Dendritic cell treated with granulocyte-macrophage colony-stimulating factor and Interleukin-4, amounts not matched to agents 40 ng/mL and 50 ng/mL, for 4 days (primary cell): ENCODE data around the gene CANT1.
"Not testable (repeated sequence)": the region's sequence is repeated elsewhere in the genome, so short reads cannot be mapped to it uniquely, and the experiment has no call there.

ENCODE experiments used
- H3K27ac Mint-ChIP-seq: one replicate; pipeline ENCODE4 v1.8.0; 2022; ENCODE audit warnings: mild to moderate bottlenecking, mixed read lengths
- H3K27me3 Mint-ChIP-seq: one replicate; pipeline ENCODE4 v1.8.0; 2022; ENCODE audit warnings: mild to moderate bottlenecking, mixed read lengths
- H3K36me3 Mint-ChIP-seq: one replicate; pipeline ENCODE4 v1.8.0; 2022; ENCODE audit warnings: low read depth, mixed read lengths
- H3K4me1 Mint-ChIP-seq: one replicate; pipeline ENCODE4 v1.8.0; 2022; ENCODE audit warnings: low read depth, mixed read lengths
- H3K4me3 Mint-ChIP-seq: one replicate; pipeline ENCODE4 v1.8.0; 2022; ENCODE audit warnings: mild to moderate bottlenecking, moderate library complexity, mixed read lengths
- H3K9me3 Mint-ChIP-seq: one replicate; pipeline ENCODE4 v1.8.0; 2022; ENCODE audit warnings: mixed read lengths
- intact Hi-C: fragments of 100-400 bp; cut with micrococcal nuclease; formaldehyde crosslinking; loops from one replicate; pipeline ENCODE4 v1.15.0; 2022

Gene CANT1

GRCh38 chr17:79027925-79028491 lies 18.4 kb upstream of the CANT1 start:
- intact Hi-C loops, result no loop called here
- H3K27ac Mint-ChIP-seq, result no peak overlapping the region
- H3K9me3 Mint-ChIP-seq, result no peaks in the 10 kb centered on the region
- H3K27me3 Mint-ChIP-seq, result peaks cover 91% of the 10 kb centered on the region
- H3K4me3 Mint-ChIP-seq, result no peak overlapping the region
- H3K36me3 Mint-ChIP-seq, result no peaks in the 10 kb centered on the region
- H3K4me1 Mint-ChIP-seq, result peaks cover 38% of the 10 kb centered on the region

- no peaks in the 10 kb centered on the region for H3K9me3 Mint-ChIP-seq
- intact Hi-C loops, result no loop called here
- H3K36me3 Mint-ChIP-seq, result no peaks in the 10 kb centered on the region
- peaks cover 38% of the 10 kb centered on the region for H3K4me1 Mint-ChIP-seq
- H3K4me3 Mint-ChIP-seq, result no peak overlapping the region
- H3K27me3 Mint-ChIP-seq, result peaks cover 92% of the 10 kb centered on the region
- H3K27ac Mint-ChIP-seq, result no peak overlapping the region
Observed at GRCh38 chr17:79027274-79027924, 17.8 kb upstream of the CANT1 start.

GRCh38 chr17:79026376-79027273 lies 17.1 kb upstream of the CANT1 start:
- Mint-ChIP-seq H3K9me3 (no peaks in the 10 kb centered on the region), H3K4me1 (peaks cover 38% of the 10 kb centered on the region), H3K4me3 (no peak overlapping the region), H3K36me3 (no peaks in the 10 kb centered on the region), H3K27ac (no peak overlapping the region), H3K27me3 (peaks cover 92% of the 10 kb centered on the region)
- intact Hi-C loops, result no loop called here

GRCh38 chr17:79024901-79025737 lies 15.6 kb upstream of the CANT1 start:
- Mint-ChIP-seq H3K27me3 (peaks cover 94% of the 10 kb centered on the region), H3K27ac (no peak overlapping the region), H3K4me3 (no peak overlapping the region), H3K4me1 (peaks cover 42% of the 10 kb centered on the region), H3K36me3 (no peaks in the 10 kb centered on the region), H3K9me3 (no peaks in the 10 kb centered on the region)
- intact Hi-C loops, result no loop called here

DNA sequence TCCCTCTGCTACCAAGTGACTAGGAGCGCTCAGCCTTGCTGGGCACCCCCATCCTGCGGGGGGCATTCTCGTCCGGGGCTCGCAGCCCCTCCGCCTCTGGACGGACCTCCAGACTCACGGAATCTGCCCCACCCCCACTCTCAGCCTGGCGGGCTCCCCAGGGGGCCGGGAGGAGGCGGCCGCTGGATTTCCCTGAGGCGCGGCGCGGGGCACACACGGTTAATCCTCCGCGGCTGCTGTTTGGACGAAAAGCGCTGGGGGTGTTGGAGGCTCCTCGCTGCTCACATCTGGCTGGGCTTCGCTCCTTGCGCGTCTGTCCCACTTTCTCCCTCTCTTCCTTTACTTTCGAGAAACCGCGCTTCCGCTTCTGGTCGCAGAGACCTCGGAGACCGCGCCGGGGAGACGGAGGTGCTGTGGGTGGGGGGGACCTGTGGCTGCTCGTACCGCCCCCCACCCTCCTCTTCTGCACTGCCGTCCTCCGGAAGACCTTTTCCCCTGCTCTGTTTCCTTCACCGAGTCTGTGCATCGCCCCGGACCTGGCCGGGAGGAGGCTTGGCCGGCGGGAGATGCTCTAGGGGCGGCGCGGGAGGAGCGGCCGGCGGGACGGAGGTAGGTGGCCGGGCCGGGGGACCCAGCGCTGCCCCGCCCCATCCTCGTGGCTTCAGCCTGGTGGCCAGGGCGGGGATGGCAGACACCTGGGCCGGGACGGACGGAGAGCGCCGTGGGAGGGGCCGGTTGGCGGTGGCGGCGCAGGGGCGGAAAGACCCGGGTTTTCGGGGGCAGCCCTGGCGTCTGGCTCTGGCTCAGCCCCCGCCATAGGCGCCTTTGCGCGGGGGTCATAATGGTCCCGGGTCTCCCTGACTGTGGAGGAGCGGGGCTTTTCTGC lies 14.6 kb upstream of the CANT1 start, which contains the start of gene C1QTNF1:
TSS of gene C1QTNF1 (plus strand) at position 284 of the 886 bp plus-strand sequence. CDS start 19,800 bp downstream, outside the sequence.
- Mint-ChIP-seq H3K9me3 (no peaks in the 10 kb centered on the region), H3K36me3 (no peaks in the 10 kb centered on the region), H3K27ac (no peak within 1 kb of the TSS), H3K27me3 (peaks cover 91% of the 10 kb centered on the region), H3K4me3 (peak within 1 kb of the TSS; percentile 72), H3K4me1 (peaks cover 42% of the 10 kb centered on the region)
- intact Hi-C loops, result no loop called here

DNA sequence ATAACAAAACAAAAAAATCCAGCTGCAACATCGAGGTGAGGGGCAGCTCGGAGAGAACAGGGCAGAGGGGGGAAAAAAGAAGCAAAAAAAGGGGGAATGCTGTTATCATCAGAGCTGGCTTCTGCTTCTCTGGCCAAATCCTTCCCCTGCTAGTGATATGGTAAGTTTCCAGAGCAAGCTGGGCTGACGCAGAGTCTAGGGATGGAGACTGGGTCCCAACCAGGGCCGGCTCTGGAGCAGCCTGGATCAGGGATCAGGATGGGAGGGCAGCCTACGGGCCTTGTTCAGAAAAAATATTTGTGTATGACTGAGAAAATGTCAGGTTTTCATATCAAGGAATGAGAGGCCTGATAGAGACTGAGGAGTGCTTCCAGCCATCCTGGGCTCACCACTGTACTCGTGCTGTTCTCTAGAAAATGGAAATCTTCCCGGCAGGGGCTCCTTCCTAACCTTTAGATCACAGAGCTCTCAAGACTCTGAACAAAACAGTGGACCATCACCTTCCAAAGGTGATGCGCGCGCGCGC lies 13.7 kb upstream of the CANT1 start:
- Mint-ChIP-seq H3K4me1 (peaks cover 42% of the 10 kb centered on the region), H3K4me3 (no peak overlapping the region), H3K9me3 (no peaks in the 10 kb centered on the region), H3K36me3 (no peaks in the 10 kb centered on the region), H3K27me3 (peaks cover 86% of the 10 kb centered on the region), H3K27ac (no peak overlapping the region)
- intact Hi-C loops, result no loop called here

- Mint-ChIP-seq H3K4me3 (no peak overlapping the region), H3K27ac (no peak overlapping the region), H3K9me3 (no peaks in the 10 kb centered on the region), H3K4me1 (peaks cover 36% of the 10 kb centered on the region), H3K27me3 (peaks cover 81% of the 10 kb centered on the region), H3K36me3 (no peaks in the 10 kb centered on the region)
- intact Hi-C loops, result no loop called here
Observed at GRCh38 chr17:79022507-79022991, 13.0 kb upstream of the CANT1 start.

- H3K9me3 Mint-ChIP-seq, H3K27ac Mint-ChIP-seq, H3K36me3 Mint-ChIP-seq, intact Hi-C loops, H3K4me3 Mint-ChIP-seq: not testable (repeated sequence)
- Mint-ChIP-seq H3K27me3 (peaks cover 74% of the 10 kb centered on the region), H3K4me1 (peaks cover 35% of the 10 kb centered on the region)
Observed at GRCh38 chr17:79021929-79022328, 12.4 kb upstream of the CANT1 start.

DNA sequence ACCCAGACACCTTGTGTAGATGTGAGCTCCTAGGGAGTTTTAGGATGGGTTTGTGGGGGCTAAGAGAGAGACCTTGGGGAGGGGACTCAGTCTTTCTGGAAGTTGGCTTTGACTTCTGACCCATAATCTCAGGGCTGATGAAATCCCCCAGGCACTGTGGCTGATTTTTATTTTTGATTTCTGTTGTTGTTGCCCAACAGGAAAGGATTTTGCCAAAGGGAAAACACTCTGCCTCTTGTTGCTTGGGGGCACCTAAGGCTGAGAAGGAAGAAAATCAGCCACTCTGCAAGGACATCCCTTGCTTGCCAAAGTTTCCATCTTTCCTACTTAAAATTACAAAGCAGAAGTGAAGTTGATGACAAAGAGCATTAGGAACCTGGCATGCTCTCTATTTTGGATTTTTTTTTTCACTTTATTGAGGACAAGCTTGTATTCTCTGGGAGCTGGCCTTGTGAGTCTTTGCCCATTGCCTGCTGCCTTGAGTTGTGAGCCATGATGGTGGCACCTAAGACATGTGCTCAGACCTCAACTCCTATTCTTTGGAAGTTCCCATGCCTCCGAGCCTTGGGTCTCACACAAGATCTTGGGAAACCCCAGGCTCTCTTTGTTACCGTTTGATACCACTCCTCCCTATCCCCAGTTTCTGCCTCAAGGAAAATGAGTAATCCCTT lies 11.2 kb upstream of the CANT1 start:
- Mint-ChIP-seq H3K27ac (no peak overlapping the region), H3K9me3 (no peaks in the 10 kb centered on the region), H3K4me3 (no peak overlapping the region), H3K27me3 (peaks cover 64% of the 10 kb centered on the region), H3K36me3 (no peaks in the 10 kb centered on the region), H3K4me1 (peaks cover 27% of the 10 kb centered on the region)
- intact Hi-C loops, result no loop called here

DNA sequence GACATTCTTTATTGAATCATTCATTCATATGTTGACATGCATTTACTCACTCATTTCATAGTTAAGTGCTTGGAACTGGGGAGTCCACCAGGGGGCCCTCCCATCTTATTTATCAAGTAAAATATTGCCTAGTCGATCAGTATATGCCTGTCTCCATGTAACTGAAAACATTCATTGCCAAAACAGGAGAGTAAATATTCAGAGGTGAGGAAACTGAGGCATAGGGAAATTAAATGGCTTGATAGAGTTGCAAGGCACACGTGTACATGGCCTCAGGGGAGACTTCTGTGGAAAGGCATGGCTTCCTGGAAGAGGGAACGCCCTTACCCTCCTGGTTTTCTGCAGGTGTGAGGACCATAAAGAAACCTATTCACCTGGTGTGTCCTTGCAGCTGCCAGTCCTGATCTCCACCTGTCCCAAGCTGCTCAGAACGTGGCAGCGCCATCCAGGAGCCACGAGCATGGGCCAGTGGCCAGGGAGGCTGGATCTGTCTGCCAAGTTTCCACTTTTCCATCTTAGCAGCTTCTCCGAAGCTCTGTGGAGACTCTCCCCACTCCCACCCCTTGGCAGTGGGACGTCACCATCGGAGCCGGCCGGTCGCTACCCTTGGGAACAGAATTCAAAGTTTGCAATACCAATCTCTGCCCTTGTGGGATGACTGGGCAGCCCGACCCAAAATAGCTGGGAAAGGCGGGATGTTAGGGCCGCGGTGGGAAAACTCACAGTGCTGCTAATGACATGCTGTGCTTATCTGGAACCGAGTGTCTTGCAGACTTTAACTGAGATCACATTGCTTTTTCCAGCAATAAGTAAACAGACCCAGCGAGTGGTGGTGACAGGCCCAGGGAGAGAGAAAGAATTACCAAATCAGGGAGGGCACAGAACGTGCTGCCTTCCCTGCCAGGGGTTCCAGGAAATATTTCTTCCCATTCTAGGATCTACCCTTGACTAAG lies 10.3 kb upstream of the CANT1 start:
- Mint-ChIP-seq H3K27ac (no peak overlapping the region), H3K4me3 (no peak overlapping the region), H3K9me3 (no peaks in the 10 kb centered on the region), H3K36me3 (no peaks in the 10 kb centered on the region), H3K4me1 (peaks cover 21% of the 10 kb centered on the region), H3K27me3 (peaks cover 57% of the 10 kb centered on the region)
- intact Hi-C loops, result loop anchor here (1.0 kb wide), 1 partner anchor 22 kb away; no protein-coding TSS in a partner anchor

- Mint-ChIP-seq H3K4me1 (peaks cover 14% of the 10 kb centered on the region), H3K36me3 (no peaks in the 10 kb centered on the region), H3K27ac (no peak overlapping the region), H3K9me3 (peaks cover 3% of the 10 kb centered on the region), H3K27me3 (peaks cover 51% of the 10 kb centered on the region), H3K4me3 (no peak overlapping the region)
- intact Hi-C loops, result loop anchor here (1.0 kb wide), 1 partner anchor 23 kb away; no protein-coding TSS in a partner anchor
Observed at GRCh38 chr17:79019261-79019631, 9.7 kb upstream of the CANT1 start.
